Midbrain (tissue), 1 donor: ENCODE measurements around the gene TLE2.

ENCODE experiments used
- DNase-seq: peaks from one replicate; lab custom pipeline; 2025; lab: John Stamatoyannopoulos, UW

Gene TLE2

GRCh38 chr19:3029065-3029923, at the start of gene TLE2:
TSS of gene TLE2 (minus strand) at chr19:3029280. CDS start at chr19:3028904, 376 bp downstream.
- DNase-seq, result no peak

GRCh38 chr19:3075605-3076431, 46.7 kb upstream of the TLE2 start:
- DNase-seq, result peak; percentile 29

- no peak for DNase-seq
These were observed 45.0 kb upstream of the TLE2 start for GRCh38 chr19:3073931-3074595.

GRCh38 chr19:3073159-3073563, 44.1 kb upstream of the TLE2 start:
- no peak for DNase-seq

- DNase-seq, result no peak
These were observed 42.7 kb upstream of the TLE2 start for GRCh38 chr19:3071768-3072167.

- no peak for DNase-seq
These were observed 39.0 kb upstream of the TLE2 start for GRCh38 chr19:3068071-3068470.

GRCh38 chr19:3067563-3067962, 38.5 kb upstream of the TLE2 start:
- DNase-seq, result no peak

GRCh38 chr19:3066482-3067049, 37.5 kb upstream of the TLE2 start:
- DNase-seq, result no peak

GRCh38 chr19:3065675-3066357, 36.7 kb upstream of the TLE2 start:
- no peak for DNase-seq

GRCh38 chr19:3064011-3064330, 34.9 kb upstream of the TLE2 start:
- no peak for DNase-seq

GRCh38 chr19:3062165-3063105, 33.4 kb upstream of the TLE2 start, which contains the start of gene TLE5:
TSS of gene TLE5 (minus strand) at chr19:3062495. CDS start at chr19:3062200, 295 bp downstream.
- peak; percentile 48 for DNase-seq

- peak; percentile 67 for DNase-seq
These were observed 32.4 kb upstream of the TLE2 start for GRCh38 chr19:3061182-3062161.

- DNase-seq, result no peak
These were observed 31.7 kb upstream of the TLE2 start for GRCh38 chr19:3060857-3061181.

- DNase-seq, result no peak
These were observed 30.6 kb upstream of the TLE2 start for GRCh38 chr19:3059653-3060052.

GRCh38 chr19:3058821-3059314, 29.8 kb upstream of the TLE2 start:
- no peak for DNase-seq

- no peak for DNase-seq
These were observed 29.1 kb upstream of the TLE2 start for GRCh38 chr19:3058009-3058820.

- peak; percentile 80 for DNase-seq
These were observed 28.2 kb upstream of the TLE2 start for GRCh38 chr19:3057275-3057714.

- DNase-seq, result no peak
These were observed 27.5 kb upstream of the TLE2 start for GRCh38 chr19:3056417-3057088.
